Right forelimb (tissue), 1 donor: Measurements from ENCODE around the gene RAB3D.
A peak's percentile ranks its signal among the peaks of the same experiment; 100 is the strongest.
"Not testable (repeated sequence)": the region's sequence is repeated elsewhere in the genome, so short reads cannot be mapped to it uniquely, and the experiment has no call there.

Experiments used
- DNase-seq: peaks from one replicate; pipeline ENCODE4 v3.0.0-alpha.2; 2018

Gene RAB3D

GRCh38 chr19:11365557-11366117 lies 26.2 kb upstream of the RAB3D start:
- no peak for DNase-seq

- no peak for DNase-seq
Measured at GRCh38 chr19:11364935-11365334, 25.5 kb upstream of the RAB3D start.

- DNase-seq, result no peak
Measured at GRCh38 chr19:11364296-11364904, 24.9 kb upstream of the RAB3D start.

DNA sequence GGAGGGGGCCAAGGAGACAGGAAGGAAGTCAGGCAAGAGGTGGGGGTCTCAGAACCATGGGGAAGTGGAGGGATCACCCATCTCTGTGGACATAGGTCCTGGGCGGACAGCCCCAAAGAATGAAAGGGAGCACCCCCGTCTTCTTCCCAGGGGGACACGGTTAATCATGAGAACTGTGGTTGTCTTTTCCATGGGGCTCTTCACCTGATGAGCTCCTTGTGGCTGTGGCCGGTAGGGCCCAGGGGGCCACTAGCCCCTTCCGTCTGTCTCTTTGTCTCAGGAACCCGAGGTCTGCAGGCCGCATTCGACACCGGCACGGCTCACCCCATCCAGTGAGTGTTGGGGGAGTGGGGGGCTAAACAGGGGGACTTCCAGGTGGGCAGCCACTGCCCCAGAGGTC lies 24.4 kb upstream of the RAB3D start:
- no peak for DNase-seq

- DNase-seq, result no peak
Measured at GRCh38 chr19:11361771-11362731, 22.6 kb upstream of the RAB3D start.

DNA sequence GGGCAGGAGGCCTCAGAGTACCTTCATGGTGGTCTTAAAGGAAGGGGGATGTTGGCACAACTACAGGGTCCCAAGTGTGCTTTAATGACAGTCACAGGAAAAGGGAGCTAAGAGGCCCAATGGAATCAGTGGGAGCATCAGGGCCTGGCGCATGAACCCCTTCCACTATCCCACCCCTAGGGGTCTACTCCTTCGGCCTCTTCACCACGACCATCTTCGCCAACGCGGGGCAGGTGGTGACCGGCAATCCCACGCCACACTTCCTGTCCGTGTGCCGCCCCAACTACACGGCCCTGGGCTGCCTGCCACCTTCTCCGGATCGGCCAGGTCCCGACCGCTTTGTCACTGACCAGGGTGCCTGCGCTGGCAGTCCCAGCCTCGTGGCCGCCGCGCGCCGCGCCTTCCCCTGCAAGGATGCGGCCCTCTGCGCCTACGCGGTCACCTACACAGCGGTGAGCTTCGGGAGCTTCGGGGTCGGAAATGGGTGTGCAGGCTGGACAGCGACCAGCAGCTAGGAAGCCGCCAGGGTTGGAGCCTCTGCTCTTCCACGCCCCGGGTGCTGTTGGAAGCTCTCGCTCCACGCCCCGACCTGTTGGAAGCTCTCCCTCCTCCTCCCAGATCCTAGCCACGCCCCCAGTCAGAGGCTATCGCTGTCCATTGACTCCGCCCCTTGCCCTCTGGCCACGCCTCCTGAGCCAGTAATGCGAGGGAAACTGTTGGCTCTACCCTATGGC lies 21.7 kb upstream of the RAB3D start:
- DNase-seq, result no peak

DNA sequence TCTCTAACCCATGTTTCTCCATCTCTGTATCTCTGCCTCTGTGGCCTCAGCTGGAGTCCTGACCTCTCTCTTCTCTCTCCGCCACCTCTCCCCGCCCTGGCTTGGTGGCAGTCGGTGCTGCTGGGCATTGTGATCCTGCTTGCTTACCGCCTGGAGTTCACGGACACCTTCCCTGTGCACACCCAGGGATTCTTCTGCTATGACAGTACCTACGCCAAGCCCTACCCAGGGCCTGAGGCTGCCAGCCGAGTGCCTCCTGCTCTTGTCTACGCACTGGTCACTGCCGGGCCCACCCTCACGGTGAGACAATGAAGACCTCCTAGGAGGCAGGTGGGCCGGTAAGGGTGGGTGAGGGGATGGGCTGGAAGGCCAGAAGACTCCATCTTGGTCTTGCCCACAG lies 20.0 kb upstream of the RAB3D start:
- no peak for DNase-seq

GRCh38 chr19:11356676-11357550 lies 17.5 kb upstream of the RAB3D start:
- DNase-seq, result no peak

DNA sequence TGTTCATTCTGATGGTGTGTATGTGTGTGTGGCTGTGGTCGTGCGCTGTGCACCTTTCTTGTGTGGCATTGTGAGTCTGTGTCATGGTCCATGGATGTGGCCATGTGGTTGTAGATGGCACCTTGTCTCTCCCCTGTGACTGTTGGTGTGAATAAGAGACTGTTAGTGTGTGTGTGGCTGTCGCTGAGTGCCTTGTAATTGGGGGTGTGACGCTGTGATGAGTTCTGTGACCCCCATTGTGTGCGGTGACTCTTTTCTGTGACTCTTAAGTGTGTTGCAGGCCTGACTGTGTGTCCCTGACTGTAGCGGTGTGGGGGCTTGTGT lies 16.6 kb upstream of the RAB3D start:
- DNase-seq, result no peak

- peak; percentile 90 for DNase-seq
Measured at GRCh38 chr19:11355160-11356073, 16.0 kb upstream of the RAB3D start, which contains the start of gene PLPPR2. TSS of gene PLPPR2 (plus strand) at chr19:11355432. CDS start at chr19:11357674, 2,242 bp downstream.

- not testable (repeated sequence) for DNase-seq
Measured at GRCh38 chr19:11354102-11354501, 14.6 kb upstream of the RAB3D start.

DNA sequence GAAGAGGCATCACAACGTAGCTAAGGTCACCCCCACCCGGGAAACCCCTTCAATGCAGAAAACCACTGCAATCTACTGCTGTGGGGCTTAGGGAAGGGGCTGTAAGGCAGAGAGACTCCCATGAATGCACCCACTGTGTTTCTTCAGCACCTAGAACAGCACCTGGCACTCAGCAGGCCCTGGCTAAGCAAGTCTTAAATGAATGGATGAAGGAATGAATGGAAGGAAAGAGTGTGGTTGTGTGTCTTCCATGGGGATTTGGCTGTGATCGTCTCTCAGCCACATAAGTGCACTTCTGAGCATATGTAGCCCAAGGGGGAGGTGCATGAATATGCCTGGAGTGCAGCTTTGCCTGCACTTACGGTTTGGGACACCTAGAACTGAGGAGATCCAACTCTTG lies 9.7 kb upstream of the RAB3D start:
- DNase-seq, result no peak

DNA sequence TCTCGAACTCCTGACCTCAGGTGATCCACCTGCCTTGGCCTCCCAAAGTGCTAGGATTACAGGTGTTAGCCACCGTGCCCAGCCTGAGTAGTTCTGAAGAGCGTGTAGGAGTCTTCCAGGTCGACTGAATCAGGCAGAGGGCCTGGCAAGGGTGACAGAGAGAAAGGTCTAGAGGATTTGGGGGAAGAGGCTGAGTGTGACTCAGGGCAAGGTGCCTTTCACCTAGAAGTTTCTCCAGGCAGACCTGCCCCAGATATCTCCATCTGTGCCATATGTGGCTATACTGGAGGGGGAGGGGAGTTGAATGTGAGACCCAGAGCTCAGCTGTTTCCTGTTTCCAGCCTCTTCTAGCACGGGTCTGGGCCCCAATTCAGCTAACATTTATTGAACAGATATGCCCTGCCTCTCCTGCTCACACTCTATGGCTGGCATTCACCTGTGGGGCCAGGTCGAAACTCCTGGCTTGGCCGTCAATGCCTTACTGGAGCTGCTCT lies 8.1 kb upstream of the RAB3D start:
- no peak for DNase-seq

DNA sequence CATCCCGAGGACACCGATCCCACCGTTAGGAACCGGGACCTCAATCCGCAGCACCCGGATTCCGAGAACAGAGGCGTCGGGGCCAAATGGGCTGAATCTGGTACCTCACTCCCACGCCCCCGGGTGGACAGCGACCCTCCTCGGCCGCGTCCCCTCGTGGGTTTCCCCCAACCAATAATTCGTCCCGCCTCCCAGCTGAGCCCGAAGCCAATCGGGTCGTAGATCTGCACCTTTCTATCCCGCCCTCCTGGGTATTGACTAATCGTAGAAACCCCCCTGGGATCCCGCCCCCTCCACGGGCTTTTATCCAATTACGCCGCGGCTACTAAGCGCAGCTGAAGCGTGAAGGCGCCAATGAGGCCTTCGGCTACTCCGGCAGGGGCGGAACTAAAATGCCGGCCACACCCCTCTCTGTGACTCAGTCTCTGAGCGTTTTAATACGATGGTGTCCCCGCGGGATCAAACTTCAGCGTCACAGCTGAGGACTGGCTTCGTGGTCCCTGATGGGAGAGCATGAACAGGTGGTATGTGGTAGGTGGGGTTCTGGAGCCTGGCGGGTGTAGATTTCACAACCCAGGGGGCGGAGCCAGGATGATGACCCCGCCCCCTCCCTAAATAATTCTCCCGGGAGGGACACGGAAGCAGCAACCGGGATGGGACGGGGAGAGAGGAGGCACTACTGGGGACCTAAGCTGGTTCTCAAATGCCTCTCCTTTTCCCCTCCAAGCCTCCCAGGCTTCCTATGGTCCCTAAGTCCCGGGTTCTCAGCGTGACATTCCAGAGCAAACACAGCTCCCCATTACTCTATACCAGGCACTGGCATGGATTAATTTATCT lies 6.9 kb upstream of the RAB3D start, which contains the start of the genes CCDC159 and TMEM205:
CCDC159 (plus strand) TSS at position 416 of the 837 bp plus-strand sequence; CDS start at position 504, 88 bp downstream.
TMEM205 (minus strand) TSS at position 165 of the 837 bp plus-strand sequence. CDS start 649 bp downstream, outside the sequence.
- peak; percentile 97 for DNase-seq

DNA sequence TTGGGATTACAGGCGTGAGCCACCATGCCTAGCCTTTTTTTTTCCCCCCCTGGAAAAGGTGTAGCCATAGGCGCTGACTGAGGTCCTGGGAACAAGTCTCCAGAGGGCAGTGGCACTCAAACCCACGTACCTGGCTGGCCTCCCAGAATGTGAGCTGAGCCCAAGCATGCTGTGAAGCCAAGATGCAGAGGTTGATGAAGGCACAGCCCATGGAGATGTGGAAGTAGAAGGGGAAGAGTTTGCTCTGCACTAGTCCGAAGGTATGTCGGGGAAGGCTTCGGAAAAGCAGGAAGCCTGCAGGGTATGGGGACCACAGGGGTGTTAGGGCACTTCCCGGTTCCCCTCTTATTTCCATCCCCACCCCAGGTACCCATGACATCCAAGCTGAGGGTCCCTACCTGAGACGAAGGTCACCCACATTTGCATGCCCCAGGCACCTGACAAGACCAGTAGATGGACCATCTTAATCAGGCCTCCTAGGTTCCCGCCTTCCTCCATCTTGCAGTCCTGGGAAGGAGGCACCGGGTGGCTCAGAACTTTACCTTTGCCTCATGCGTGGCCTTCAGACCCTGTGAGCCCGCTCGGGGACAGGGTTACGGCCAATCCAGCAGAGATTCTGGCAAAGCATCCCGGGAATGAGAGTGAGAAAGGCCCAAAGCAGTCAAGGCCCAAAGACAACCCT lies 5.8 kb upstream of the RAB3D start:
- DNase-seq, result no peak

- DNase-seq, result no peak
Measured at GRCh38 chr19:11342429-11342828, 3.0 kb upstream of the RAB3D start.

DNA sequence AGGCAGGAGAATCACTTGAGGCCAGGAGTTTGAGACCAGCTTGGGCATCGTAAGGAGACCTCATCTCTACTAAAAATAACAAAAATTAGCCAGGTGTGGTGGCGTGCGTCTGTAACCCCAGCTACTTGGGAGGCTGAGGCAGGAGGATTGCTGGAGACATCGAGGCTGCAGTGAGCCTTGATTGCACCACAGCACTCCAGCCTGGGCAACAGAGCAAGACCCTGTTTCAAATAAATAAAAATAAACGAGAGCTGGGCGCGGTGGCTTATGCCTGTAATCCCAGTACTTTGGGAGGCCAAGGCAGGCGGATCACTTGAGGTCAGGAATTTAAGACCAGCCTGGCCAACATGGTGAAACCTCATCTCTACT lies 626 bp upstream of the RAB3D start:
- not testable (repeated sequence) for DNase-seq

DNA sequence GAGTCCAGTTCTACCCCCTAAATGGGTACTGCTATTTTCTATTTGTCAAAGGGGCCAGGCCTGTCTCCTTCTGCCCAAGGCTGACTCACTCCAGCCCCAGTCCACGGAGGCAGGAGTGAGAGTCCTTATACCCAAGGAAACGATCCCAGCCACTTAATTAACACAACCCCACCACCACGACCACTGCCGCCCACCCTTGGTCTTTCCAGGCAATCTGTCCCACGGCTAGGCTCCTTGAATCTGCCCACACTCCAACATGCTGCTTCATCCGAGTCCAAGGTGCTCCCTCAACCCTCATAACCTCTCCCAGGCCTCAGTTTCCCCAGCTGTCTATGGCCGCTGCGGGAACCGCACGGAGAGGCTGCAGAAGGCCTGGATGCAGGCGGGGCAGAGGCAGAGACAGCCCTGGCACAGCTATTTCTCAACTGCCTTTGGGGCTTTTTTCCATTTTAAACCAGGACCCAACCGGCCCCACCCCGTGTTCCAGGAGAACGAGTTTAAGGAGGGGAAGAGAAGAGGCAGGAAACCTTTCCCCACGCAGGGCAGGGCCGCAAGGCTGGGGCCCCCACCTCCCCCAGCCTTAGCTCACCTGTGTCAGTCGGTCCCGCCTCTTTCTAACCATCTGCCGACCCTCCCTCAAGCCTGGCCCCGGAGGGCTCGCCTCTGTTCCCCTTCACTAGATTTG lies 746 bp downstream of the RAB3D start:
- no peak for DNase-seq
